ENCODE results near the gene TMEM108. TPM values are rescaled to one million over a fixed set of nuclear protein-coding genes. Genes with fewer than 3 reads are reported as not detected.

Gene TMEM108
- polyA plus RNA-seq, 1 donor (not counting 4 experiments of a cell fraction or from before 2014, with no cell fraction given): not detected

DNA sequence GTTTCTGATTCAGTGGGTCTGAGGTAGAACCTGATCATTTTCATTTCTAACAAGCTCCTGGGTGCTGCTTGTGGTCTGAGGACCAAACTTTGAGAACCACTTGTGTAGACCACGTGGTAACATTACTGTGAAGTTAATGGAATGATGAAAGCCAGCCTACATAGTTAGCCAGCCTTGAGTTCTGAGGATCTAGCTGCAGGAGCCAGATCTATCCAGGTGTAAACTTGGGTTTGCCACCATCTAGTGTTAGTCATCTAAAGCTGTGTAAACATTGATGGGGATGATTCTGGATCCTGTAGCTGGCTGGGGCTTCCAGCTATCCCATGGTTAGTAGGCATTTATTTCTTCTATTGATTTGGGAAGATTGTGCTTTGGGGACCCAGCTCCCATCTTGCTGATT is 170.0 kb downstream of the TMEM108 start:
- no peaks in the 10 kb centered on the region for H4K20me1 ChIP-seq (ENCODE audit: control insufficient read depth, extremely low read depth, insufficient read depth, low read length)
- no peak overlapping the region for H3K27ac ChIP-seq (ENCODE audit: control insufficient read depth, insufficient read depth, low read length)
- no peak for TF ChIP-seq EZH2 (IDR thresholded peaks at IDR 0.05; ENCODE audit: low read length)
- TF ChIP-seq, protein P1, sequence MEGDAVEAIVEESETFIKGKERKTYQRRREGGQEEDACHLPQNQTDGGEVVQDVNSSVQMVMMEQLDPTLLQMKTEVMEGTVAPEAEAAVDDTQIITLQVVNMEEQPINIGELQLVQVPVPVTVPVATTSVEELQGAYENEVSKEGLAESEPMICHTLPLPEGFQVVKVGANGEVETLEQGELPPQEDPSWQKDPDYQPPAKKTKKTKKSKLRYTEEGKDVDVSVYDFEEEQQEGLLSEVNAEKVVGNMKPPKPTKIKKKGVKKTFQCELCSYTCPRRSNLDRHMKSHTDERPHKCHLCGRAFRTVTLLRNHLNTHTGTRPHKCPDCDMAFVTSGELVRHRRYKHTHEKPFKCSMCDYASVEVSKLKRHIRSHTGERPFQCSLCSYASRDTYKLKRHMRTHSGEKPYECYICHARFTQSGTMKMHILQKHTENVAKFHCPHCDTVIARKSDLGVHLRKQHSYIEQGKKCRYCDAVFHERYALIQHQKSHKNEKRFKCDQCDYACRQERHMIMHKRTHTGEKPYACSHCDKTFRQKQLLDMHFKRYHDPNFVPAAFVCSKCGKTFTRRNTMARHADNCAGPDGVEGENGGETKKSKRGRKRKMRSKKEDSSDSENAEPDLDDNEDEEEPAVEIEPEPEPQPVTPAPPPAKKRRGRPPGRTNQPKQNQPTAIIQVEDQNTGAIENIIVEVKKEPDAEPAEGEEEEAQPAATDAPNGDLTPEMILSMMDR (optimal IDR thresholded peaks at IDR 0.05 in 1 of 3, IDR thresholded peaks at IDR 0.05 in 1 of 3, conservative IDR thresholded peaks at IDR 0.05 in 1 of 3; ENCODE audit: extremely low read depth in 1 of 3, insufficient read depth in 2 of 3, low read length in 3 of 3): no peak
- H3K36me3 ChIP-seq (ENCODE audit: control insufficient read depth in 2 of 2, extremely low read depth in 1 of 2, insufficient read depth in 2 of 2, low read length in 2 of 2): no peaks in the 10 kb centered on the region
- dilution Hi-C loops (cut with MboI; ENCODE audit: extremely low pct_ligation_motif_present, low sequenced_read_pairs): no loop called here
- H2AFZ ChIP-seq (ENCODE audit: control insufficient read depth, low read length): no peak overlapping the region
- no peaks in the 10 kb centered on the region for H3K79me2 ChIP-seq (ENCODE audit: control insufficient read depth, insufficient read depth, low read length)
- FAIRE-seq (no peak), DNase-seq (ENCODE audit: low read depth, low spot score) (no peak)
- H3K9me1 ChIP-seq (ENCODE audit: control insufficient read depth, extremely low read depth, insufficient read depth, low read length): no peaks in the 10 kb centered on the region
- no peak overlapping the region for H3K9ac ChIP-seq (ENCODE audit: control insufficient read depth, extremely low read depth, insufficient read depth, low read length)
- H3K9me3 ChIP-seq (ENCODE audit: control insufficient read depth, low read depth, low read length): no peaks in the 10 kb centered on the region
- H3K4me2 ChIP-seq (ENCODE audit: control insufficient read depth, extremely low read depth, insufficient read depth, low read depth, low read length): no peak overlapping the region
- no peaks in the 10 kb centered on the region for H3K4me1 ChIP-seq (ENCODE audit: control insufficient read depth, extremely low read depth, insufficient read depth, low read length)
- H3K4me3 ChIP-seq (ENCODE audit: control insufficient read depth in 2 of 3, extremely low read depth in 1 of 3, insufficient read depth in 2 of 3, low read depth in 1 of 3, low read length in 3 of 3): no peak overlapping the region
- H3K27me3 ChIP-seq (ENCODE audit: control insufficient read depth, extremely low read depth, insufficient read depth, low read length): no peaks in the 10 kb centered on the region

DNA sequence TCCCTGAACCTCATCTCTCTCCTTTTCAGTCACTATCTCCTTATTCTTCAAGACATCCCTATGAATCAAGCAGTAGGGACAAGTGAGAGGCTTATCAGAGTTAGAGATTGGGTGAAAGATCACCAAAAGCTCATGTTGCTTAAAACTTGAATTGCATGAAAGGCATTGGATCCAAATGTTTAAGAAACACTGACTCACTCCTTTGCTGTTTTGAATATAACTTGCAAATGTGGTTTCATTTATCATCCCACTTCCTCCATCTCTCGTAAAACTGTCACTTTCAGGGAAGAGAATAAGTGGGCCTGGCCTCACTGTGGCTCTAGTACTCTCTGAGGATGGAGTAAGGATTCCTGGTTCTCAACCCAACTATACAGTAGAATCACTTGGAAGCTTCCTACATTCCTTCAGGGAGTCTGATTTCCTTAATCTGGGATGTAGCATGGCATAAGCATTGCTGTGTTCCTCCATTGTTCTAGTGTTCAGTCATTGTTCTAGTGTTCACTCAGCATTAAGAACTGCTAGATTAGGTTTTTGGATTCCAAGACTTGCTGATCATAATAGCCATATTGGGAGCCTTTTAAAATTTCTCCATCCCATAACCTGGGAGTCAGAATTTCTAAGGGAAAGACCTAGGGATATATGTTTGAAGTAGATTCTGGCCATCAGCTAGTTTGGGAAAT is 171.8 kb downstream of the TMEM108 start:
- no peak for DNase-seq (ENCODE audit: low read depth, low spot score)
- no peaks in the 10 kb centered on the region for H3K9me3 ChIP-seq (ENCODE audit: control insufficient read depth, low read depth, low read length)
- no peak for TF ChIP-seq EZH2 (IDR thresholded peaks at IDR 0.05; ENCODE audit: low read length)
- TF ChIP-seq, protein P1 (optimal IDR thresholded peaks at IDR 0.05 in 1 of 3, IDR thresholded peaks at IDR 0.05 in 1 of 3, conservative IDR thresholded peaks at IDR 0.05 in 1 of 3; ENCODE audit: extremely low read depth in 1 of 3, insufficient read depth in 2 of 3, low read length in 3 of 3): no peak
- dilution Hi-C loops (cut with MboI; ENCODE audit: extremely low pct_ligation_motif_present, low sequenced_read_pairs): no loop called here
- no peak overlapping the region for H3K4me3 ChIP-seq (ENCODE audit: control insufficient read depth in 2 of 3, extremely low read depth in 1 of 3, insufficient read depth in 2 of 3, low read depth in 1 of 3, low read length in 3 of 3)
- H3K4me1 ChIP-seq (ENCODE audit: control insufficient read depth, extremely low read depth, insufficient read depth, low read length): no peaks in the 10 kb centered on the region
- no peaks in the 10 kb centered on the region for H4K20me1 ChIP-seq (ENCODE audit: control insufficient read depth, extremely low read depth, insufficient read depth, low read length)
- FAIRE-seq: no peak
- H3K9me1 ChIP-seq (ENCODE audit: control insufficient read depth, extremely low read depth, insufficient read depth, low read length): no peaks in the 10 kb centered on the region
- H3K27me3 ChIP-seq (ENCODE audit: control insufficient read depth, extremely low read depth, insufficient read depth, low read length): no peaks in the 10 kb centered on the region
- H3K27ac ChIP-seq (ENCODE audit: control insufficient read depth, insufficient read depth, low read length): no peak overlapping the region
- H3K4me2 ChIP-seq (ENCODE audit: control insufficient read depth, extremely low read depth, insufficient read depth, low read depth, low read length): no peak overlapping the region
- no peak overlapping the region for H2AFZ ChIP-seq (ENCODE audit: control insufficient read depth, low read length)
- no peaks in the 10 kb centered on the region for H3K79me2 ChIP-seq (ENCODE audit: control insufficient read depth, insufficient read depth, low read length)
- H3K9ac ChIP-seq (ENCODE audit: control insufficient read depth, extremely low read depth, insufficient read depth, low read length): no peak overlapping the region
- H3K36me3 ChIP-seq (ENCODE audit: control insufficient read depth in 2 of 2, extremely low read depth in 1 of 2, insufficient read depth in 2 of 2, low read length in 2 of 2): no peaks in the 10 kb centered on the region

Data from keratinocyte (primary cell).